A673 (cell line): Measurements from ENCODE around the gene NFATC1.

ENCODE experiments used
- EZH2 ChIP-seq: fragments of 200-600 bp; sonication (generic); IDR thresholded peaks from 2 replicates; pipeline ENCODE4 v1.6.1; 2017; ENCODE audit warnings: borderline replicate concordance, low read depth, mild to moderate bottlenecking, mixed read lengths, antibody characterized with exemption, low read length; ENCODE audit not compliant: poor library complexity, severe bottlenecking
- TF ChIP-seq, protein P1 (sequence below): fragments of 300-800, 200-600 bp; sonication (generic); conservative IDR thresholded peaks from 2 replicates; pipeline ENCODE4 v1.5.1; 2017; ENCODE audit warnings: low read depth, mild to moderate bottlenecking, antibody characterized with exemption, low read length, moderate library complexity, mixed read lengths

DNA sequence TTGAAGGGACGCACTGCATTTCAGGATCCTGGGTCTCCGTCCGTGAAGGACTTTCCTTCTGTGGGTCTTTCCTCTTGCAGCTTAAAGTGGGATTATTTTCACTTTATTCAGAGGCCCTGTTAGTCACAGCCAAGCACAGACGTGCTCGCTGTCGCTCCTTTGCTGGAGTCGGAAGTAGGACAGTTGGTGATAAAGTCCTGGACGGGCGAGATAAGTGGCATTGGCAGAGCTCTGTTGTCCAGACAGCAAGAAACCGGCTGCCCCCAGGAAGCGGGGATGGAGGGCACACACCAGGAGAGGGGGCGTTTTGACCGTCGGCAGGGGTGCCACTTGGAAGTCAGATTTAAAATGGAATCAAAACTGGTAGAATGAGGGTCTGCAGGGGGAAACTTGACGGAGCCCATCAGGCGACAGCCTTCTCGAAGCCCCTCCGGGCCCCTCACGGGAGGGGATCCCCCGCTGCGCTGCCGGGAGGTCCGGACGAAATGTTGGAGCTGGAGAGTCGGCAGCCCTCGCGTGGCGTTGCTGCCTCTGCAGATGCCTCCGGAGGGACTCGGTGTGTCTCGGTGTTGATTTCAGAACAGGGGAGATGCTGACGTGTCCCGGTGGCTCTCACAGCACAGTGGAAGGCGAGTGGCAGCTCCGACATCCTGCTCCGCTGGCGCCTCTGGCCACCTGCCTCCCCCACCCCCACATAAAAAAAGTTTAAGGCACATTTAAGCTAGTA, 124.2 kb downstream of the NFATC1 start:
- TF ChIP-seq, protein P1, sequence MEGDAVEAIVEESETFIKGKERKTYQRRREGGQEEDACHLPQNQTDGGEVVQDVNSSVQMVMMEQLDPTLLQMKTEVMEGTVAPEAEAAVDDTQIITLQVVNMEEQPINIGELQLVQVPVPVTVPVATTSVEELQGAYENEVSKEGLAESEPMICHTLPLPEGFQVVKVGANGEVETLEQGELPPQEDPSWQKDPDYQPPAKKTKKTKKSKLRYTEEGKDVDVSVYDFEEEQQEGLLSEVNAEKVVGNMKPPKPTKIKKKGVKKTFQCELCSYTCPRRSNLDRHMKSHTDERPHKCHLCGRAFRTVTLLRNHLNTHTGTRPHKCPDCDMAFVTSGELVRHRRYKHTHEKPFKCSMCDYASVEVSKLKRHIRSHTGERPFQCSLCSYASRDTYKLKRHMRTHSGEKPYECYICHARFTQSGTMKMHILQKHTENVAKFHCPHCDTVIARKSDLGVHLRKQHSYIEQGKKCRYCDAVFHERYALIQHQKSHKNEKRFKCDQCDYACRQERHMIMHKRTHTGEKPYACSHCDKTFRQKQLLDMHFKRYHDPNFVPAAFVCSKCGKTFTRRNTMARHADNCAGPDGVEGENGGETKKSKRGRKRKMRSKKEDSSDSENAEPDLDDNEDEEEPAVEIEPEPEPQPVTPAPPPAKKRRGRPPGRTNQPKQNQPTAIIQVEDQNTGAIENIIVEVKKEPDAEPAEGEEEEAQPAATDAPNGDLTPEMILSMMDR: no peak
- TF ChIP-seq EZH2: no peak
